Measurements from ENCODE around the gene WDR82. TPM values are rescaled to one million over a fixed set of nuclear protein-coding genes. Genes with fewer than 3 reads are reported as not detected.

The WDR82 gene
- total RNA-seq, 2 donors from 2014 or later = 57.1 to 60.9 TPM

DNA sequence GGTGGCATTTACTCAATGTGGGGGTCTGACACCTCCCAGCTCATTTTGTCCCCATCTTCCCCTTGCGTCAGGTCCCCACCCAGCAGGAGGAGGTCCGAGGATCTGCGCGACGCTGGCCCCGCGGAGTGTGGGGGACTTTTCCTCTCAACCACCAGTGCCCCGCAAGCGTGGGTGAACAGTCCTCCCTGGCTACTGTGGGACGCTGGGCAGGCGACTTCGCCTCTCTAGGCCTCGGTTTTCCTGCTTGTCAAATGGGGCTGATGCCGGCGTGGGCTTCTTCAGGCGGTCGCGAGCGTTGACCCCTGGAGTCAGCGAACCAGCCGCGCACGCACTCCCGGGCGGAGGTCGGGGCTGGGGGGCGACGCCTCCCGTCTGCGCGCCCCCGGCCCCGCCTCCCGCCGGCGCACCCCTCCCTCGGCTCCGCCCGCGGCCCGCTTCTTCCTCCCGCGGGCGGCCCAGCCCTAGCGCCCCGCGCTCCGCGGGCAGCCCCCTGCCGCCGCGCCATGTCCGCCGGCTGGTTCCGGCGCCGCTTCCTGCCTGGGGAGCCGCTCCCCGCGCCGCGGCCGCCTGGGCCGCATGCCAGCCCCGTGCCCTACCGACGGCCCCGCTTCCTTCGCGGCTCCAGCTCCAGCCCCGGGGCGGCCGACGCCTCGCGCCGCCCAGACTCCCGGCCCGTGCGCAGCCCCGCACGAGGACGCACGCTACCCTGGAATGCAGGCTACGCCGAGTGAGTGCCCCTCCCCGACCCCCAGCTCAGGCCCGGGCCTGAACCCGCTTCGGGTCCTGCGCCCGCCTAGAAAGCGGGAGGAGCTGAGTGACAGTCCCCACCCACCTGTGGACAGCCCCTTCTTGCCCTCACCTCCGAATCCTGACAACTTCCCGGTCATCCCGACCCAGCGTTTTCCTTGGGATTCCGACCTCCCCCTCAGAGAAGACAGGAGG lies 32.9 kb downstream of the WDR82 start, which contains the start of gene PPM1M:
Gene PPM1M (plus strand): TSS at position 438 of the 942 bp plus-strand sequence. CDS start 66 bp downstream, at position 504.
- peak; percentile 62 for ATAC-seq
- intact Hi-C loops (cut with DNase I, micrococcal nuclease) = no loop called here
- DNase-seq = peak in 1 of 2 donors; percentile 63

GRCh38 chr3:52243791-52244628 lies 34.4 kb downstream of the WDR82 start:
- intact Hi-C loops (cut with DNase I, micrococcal nuclease) = no loop called here
- DNase-seq (peak in 1 of 2 donors; percentile 22), ATAC-seq (no peak)

- DNase-seq = no peak
- intact Hi-C loops (cut with DNase I, micrococcal nuclease) = no loop called here
- no peak for ATAC-seq
Measured at GRCh38 chr3:52242039-52242438, 36.4 kb downstream of the WDR82 start.

DNA sequence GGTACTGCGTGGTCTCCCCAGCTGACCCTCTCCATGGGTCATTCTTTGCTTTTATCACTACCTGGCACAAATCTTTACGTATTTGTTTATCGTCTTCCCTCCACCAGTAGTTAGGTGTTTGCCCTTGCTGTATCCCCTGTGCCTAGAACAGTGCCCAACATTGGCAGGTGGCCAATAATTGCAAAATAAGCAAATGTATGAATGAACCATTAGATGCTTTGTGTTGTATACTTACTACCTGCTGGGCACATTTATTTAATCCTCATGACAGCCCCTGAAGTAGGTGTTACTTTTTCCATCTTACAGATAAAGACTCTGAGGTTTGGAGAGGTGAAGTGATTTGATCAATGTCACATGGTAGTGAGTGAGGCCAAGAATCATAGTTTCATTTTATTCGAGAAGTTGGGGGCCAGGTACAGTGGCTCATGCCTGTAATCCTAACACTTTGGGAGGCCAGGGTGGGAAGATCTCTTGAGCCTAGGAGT lies 37.5 kb downstream of the WDR82 start:
- ATAC-seq (no peak), DNase-seq (peak in 1 of 2 donors; percentile 2)
- intact Hi-C loops (cut with DNase I, micrococcal nuclease) = no loop called here

GRCh38 chr3:52240059-52240885 lies 38.2 kb downstream of the WDR82 start:
- no peak for ATAC-seq

DNA sequence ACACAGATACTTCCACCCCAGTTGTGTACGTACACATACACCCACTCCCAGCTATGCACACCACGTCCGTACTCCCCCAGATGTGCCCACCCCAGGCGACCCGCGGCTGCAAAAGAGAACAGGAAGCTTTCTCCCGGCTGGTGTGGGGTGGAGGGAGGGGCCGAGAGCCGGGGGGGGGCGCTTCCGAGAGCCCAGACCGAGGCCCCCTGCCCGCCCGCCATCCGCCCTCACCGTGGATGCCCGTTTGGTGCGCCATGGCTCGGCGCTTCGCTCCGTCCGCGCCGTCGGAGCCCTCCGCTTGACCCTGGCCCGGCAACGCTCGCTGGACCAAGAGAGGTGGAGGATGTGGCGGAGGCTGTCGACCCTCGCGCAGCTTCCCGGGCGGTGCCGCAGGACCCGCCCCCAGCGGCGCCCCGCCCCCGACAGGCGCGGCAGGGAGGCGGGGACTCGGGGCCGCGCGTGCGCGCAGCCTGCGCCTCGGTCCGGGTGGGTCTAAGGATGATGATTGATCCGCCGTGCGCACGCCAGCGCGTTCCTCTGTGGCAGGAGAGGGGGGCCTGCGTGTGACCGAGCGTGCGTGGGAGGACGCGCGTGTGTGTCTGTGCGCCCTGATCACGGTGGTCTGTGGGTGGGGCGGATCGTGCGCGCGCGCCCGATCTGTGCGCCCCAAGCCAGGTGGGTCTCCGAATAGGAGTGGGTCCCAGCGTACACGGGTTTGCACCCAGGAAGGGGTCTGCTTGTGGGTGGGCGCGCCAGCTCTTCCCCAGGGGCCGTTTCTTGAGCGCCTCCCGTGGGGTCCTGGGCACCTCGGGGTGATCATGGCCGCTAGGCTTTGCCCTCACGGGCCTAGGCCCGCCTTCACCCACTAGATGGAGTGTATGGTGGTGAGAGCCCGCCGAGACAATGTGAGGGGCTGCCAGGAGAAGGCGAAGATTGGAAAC lies 39.4 kb downstream of the WDR82 start, which contains the start of gene TWF2:
Gene TWF2 (minus strand): TSS at position 398 of the 941 bp plus-strand sequence. CDS start 142 bp downstream, at position 256.
- DNase-seq = peak; percentile 75 to 83
- intact Hi-C loops (cut with DNase I, micrococcal nuclease) = no loop called here

More at GRCh38 chr3:52240059-52240885, 38.2 kb downstream of the WDR82 start:
- peak; percentile 49 to 75 for DNase-seq
- intact Hi-C loops (cut with DNase I, micrococcal nuclease) = no loop called here

GRCh38 chr3:52238193-52238760 lies 40.2 kb downstream of the WDR82 start:
- DNase-seq = no peak
- intact Hi-C loops (cut with DNase I, micrococcal nuclease) = no loop called here

More for the DNA sequence above, 39.4 kb downstream of the WDR82 start, which contains the start of gene TWF2:
- peak; percentile 94 for ATAC-seq

GRCh38 chr3:52237657-52238172 lies 40.7 kb downstream of the WDR82 start:
- ATAC-seq (peak; percentile 14), DNase-seq (peak; percentile 62 to 82)
- intact Hi-C loops (cut with DNase I, micrococcal nuclease) = no loop called here

More at GRCh38 chr3:52238193-52238760, 40.2 kb downstream of the WDR82 start:
- ATAC-seq = peak; percentile 45

DNA sequence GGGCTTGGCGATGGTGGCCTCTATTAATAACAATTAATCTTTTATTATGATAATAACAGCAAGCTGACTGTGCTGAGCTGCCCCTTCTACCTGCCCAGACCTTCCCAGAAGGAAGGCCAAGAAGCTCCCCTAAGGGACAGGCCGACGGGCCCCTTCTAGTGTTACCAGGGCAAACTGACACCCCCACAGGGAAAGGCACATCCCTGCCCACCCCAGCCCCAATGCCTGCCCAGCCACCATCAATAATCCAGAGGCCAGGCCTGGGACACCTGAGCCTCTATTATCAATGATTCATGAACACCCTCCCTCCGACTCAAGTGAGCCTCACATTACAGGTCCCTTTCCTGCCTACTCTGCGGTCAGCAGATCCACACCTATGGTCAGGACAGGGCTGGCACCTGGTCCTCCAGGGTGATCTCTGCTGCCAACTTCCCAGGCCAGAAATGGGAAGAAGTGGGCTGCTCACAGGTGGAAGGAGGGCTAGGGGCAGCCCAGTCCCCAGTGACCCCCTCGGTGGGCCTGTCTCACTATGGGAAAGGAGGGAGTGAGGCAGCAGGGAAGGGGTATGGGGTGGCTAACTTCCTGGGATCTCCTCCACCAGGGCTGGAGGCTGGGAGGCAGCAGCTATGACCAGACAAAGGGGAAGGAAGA lies 41.3 kb downstream of the WDR82 start:
- intact Hi-C loops (cut with DNase I, micrococcal nuclease) = no loop called here
- DNase-seq = peak in 1 of 2 donors; percentile 28
- no peak for ATAC-seq

GRCh38 chr3:52236424-52236886 lies 42.0 kb downstream of the WDR82 start:
- ATAC-seq (no peak), DNase-seq (peak in 1 of 2 donors; percentile 22)
- intact Hi-C loops (cut with DNase I, micrococcal nuclease) = no loop called here

DNA sequence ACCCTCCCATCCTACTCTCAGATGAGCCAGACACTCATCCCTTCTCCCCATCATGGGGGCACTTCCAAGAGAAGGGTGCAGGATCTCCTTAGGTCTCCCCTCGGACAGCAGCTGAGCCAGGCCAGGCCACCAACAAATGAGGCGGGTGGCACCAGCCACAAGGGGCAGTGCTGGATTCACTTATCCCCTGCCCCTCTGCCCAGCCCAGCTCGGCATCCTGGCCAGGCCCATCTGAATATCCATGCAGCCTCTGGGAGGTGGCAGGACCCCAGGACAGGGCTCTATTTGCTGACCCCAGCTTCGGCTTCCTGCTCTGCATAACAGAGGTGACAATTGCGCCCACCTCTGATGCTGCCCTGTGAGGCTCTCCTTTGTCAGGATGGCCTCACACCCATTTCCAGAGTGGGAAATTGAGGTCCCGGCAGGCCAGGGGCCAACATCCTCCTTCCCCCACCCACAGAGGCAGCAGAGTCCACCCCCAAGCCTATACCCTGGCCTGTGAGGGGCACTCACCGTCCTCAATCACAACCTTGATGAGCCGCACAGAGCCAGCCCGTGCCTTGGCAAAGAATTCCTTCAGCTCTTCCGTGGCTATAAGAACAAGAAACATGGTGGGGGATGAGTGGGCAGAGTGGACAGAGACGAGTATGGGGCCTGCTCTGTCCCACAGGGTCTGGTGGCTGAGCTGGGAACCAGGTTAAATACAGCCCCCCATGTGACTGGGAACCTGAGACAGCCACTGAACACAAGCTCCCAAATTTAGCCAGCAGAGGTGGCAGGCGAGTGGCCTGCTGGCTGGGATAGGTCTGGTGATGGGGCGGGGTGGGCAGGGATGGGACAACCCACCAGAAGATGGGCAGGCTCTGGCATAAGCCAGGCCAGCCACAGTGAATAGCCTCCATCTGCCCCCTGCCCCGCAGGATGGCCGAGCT lies 43.7 kb downstream of the WDR82 start:
- DNase-seq = no peak
- intact Hi-C loops (cut with DNase I, micrococcal nuclease) = loop anchor here (5.0 kb wide), 1 partner anchor 103 kb away; no protein-coding TSS in a partner anchor

DNA sequence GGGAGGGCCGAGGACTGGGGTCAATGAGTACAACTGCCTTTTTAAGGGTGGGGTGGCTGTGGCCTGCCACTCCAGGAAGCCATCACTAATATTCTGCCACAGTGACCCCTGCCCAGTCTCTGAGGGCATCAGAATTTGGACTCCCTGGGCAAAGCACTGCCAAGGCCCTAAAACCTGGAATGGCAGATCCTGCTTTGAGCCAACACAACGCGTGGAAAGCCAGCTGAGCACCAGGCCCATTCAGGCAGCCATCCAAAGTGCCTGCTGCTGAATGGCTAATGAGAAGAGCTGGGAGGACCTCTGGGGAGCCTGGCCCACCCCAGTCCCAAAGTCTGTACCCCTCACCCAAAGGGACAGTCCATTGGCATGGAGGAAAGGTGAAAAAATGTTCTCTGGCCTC lies 44.5 kb downstream of the WDR82 start:
- DNase-seq (no peak), ATAC-seq (no peak)
- intact Hi-C loops (cut with DNase I, micrococcal nuclease) = loop anchor here (5.0 kb wide), 1 partner anchor 103 kb away; no protein-coding TSS in a partner anchor

More for the DNA sequence above, 43.7 kb downstream of the WDR82 start:
- no peak for ATAC-seq

DNA sequence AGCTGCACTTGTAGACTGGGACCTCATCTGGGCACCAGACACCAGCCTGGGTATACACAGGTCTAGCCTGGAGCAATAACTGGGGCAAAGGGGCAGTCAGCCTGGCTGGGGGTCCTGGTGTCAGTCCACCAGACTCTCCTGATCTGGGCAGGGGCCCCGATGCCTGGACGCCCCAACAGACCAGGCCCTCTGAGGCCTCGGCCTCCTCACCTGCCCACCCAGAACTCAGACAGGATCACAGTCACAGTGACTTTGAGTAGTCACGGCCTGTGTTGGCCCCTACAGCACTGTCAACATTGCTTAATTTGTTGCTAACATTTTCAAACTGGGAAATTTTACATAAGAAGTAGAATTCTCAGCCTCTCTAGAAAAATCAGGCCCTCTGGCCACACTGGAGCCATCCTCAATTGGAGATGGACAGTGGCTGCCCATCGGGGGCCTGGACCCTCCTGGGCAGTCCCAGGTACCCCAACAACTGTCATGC lies 45.3 kb downstream of the WDR82 start:
- ATAC-seq (no peak), DNase-seq (no peak)
- intact Hi-C loops (cut with DNase I, micrococcal nuclease) = loop anchor here (5.0 kb wide), 1 partner anchor 104 kb away; no protein-coding TSS in a partner anchor
